OCI-LY3 (cell line): Measurements from ENCODE around the gene ECT2.

Experiments
- H2AFZ ChIP-seq: fragments of 200-600, 300-600 bp; shearing (Covaris generic); 2 replicates; pipeline ENCODE4 v1.6.0; 2014; ENCODE audit warnings: antibody characterized with exemption, low read depth, low read length
- H3K27ac ChIP-seq: fragments of 200-600, 300-600 bp; sonication (generic); 2 replicates; pipeline ENCODE4 v1.5.1; 2014; ENCODE audit warnings: mild to moderate bottlenecking, low read length, moderate library complexity, mixed read lengths
- H3K27me3 ChIP-seq: fragments of 200-600, 300-600 bp; sonication (generic); 2 replicates; pipeline ENCODE4 v1.6.1; 2014; ENCODE audit warnings: low read depth, low read length, mixed read lengths
- H3K36me3 ChIP-seq: fragments of 200-600, 300-600 bp; sonication (generic); replicated peaks from 2 replicates; pipeline ENCODE3; 2014; ENCODE audit warnings: low read depth, low read length, mixed read lengths
- H3K4me1 ChIP-seq: fragments of 300-600, 200-600 bp; sonication (generic); 2 replicates; pipeline ENCODE4 v1.6.1; 2014; ENCODE audit warnings: low read length, mixed read lengths
- H3K4me2 ChIP-seq: fragments of 200-600, 300-600 bp; sonication (generic); 2 replicates; pipeline ENCODE4 v1.6.1; 2014; ENCODE audit warnings: low read length, mixed read lengths
- H3K4me3 ChIP-seq: fragments of 300-600, 200-600 bp; sonication (generic); 2 replicates; pipeline ENCODE4 v1.5.1; 2014; ENCODE audit warnings: antibody characterized with exemption, mild to moderate bottlenecking, low read length, moderate library complexity
- H3K79me2 ChIP-seq: fragments of 300-600, 200-600 bp; shearing (Covaris generic); 2 replicates; pipeline ENCODE4 v1.6.1; 2014; ENCODE audit warnings: mild to moderate bottlenecking, low read length, mixed read lengths
- H3K9ac ChIP-seq: fragments of 300-600, 200-600 bp; shearing (Covaris generic); 2 replicates; pipeline ENCODE4 v1.6.0; 2014; ENCODE audit warnings: mild to moderate bottlenecking, low read length, moderate library complexity
- H3K9me3 ChIP-seq: fragments of 200-600, 300-600 bp; shearing (Covaris generic); 2 replicates; pipeline ENCODE4 v1.6.1; 2014; ENCODE audit warnings: low read length, mixed read lengths; ENCODE audit not compliant: insufficient read depth
- H4K20me1 ChIP-seq: fragments of 200-600, 300-600 bp; sonication (generic); 2 replicates; pipeline ENCODE4 v1.6.1; 2016; ENCODE audit warnings: low read length, mixed read lengths; ENCODE audit not compliant: insufficient read depth
- EZH2phosphoT487 ChIP-seq: fragments of 200-600 bp; shearing (Covaris generic); IDR thresholded peaks from 2 replicates; pipeline ENCODE4 v1.6.1; 2018; ENCODE audit warnings: antibody characterized with exemption, mixed run types, low read depth
- TF ChIP-seq, protein P1 (sequence below): fragments of 200-600, 300-600 bp; sonication (generic); IDR thresholded peaks from 2 replicates; pipeline ENCODE4 v1.5.1; 2014; ENCODE audit warnings: antibody characterized with exemption, low read length, low read depth

Gene ECT2, protein sequence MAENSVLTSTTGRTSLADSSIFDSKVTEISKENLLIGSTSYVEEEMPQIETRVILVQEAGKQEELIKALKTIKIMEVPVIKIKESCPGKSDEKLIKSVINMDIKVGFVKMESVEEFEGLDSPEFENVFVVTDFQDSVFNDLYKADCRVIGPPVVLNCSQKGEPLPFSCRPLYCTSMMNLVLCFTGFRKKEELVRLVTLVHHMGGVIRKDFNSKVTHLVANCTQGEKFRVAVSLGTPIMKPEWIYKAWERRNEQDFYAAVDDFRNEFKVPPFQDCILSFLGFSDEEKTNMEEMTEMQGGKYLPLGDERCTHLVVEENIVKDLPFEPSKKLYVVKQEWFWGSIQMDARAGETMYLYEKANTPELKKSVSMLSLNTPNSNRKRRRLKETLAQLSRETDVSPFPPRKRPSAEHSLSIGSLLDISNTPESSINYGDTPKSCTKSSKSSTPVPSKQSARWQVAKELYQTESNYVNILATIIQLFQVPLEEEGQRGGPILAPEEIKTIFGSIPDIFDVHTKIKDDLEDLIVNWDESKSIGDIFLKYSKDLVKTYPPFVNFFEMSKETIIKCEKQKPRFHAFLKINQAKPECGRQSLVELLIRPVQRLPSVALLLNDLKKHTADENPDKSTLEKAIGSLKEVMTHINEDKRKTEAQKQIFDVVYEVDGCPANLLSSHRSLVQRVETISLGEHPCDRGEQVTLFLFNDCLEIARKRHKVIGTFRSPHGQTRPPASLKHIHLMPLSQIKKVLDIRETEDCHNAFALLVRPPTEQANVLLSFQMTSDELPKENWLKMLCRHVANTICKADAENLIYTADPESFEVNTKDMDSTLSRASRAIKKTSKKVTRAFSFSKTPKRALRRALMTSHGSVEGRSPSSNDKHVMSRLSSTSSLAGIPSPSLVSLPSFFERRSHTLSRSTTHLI

DNA sequence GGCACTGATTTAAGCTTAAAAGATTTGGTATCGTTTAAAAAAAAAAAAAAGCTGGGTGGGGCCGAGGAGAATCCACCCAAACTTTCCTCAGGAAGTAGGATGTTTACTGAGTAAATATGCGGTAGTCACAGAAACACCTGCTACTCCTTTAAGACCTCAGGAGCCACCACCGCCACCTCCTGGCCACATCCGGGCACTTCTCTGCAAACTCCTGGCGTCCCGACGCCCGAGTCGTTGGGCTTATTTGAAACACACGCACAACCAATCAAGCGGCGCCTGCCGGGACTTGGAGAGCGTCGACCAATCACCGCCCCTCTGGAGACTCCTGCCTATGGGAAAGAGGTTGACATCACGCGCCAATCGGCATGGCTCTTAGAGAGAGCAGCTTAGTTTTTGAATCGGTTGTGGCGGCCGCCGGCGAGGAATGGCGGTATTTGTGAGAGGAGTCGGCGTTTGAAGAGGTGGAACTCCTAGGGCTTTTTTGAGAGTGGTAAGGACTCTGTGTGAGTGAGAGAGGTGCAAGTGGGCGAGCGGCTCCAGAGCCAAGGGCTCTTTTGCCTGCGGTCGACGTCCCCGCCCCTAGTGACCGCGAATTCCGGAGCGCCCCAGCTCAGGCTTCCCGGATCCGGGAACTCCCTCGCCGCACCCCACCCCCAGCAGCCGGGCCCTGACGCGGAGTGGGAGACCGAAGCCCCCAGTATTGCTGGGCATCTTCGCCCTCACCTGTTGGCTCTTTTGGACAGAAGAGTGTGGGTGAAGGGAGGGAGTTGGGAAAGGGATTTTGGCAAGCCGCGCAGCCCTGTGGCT, at the start of gene ECT2:
ECT2 (plus strand) TSS at position 359 of the 807 bp plus-strand sequence. CDS start 3,805 bp downstream, outside the sequence.
- Histone ChIP-seq H3K9ac (peak within 1 kb of the TSS; percentile 92), H3K9me3 (no peaks in the 10 kb centered on the region), H3K27ac (peak within 1 kb of the TSS; percentile 67), H4K20me1 (0 out of 2 replicates have a peak, but pooled peaks cover 4% of the 10 kb centered on the region), H3K79me2 (peaks cover 44% of the 10 kb centered on the region), H3K27me3 (no peaks in the 10 kb centered on the region), H2AFZ (peak within 1 kb of the TSS; percentile 96), H3K4me2 (peak within 1 kb of the TSS; percentile 80), H3K4me3 (peak within 1 kb of the TSS; percentile 93), H3K4me1 (peaks cover 14% of the 10 kb centered on the region), H3K36me3 (peaks cover 14% of the 10 kb centered on the region)
- TF ChIP-seq, protein P1, sequence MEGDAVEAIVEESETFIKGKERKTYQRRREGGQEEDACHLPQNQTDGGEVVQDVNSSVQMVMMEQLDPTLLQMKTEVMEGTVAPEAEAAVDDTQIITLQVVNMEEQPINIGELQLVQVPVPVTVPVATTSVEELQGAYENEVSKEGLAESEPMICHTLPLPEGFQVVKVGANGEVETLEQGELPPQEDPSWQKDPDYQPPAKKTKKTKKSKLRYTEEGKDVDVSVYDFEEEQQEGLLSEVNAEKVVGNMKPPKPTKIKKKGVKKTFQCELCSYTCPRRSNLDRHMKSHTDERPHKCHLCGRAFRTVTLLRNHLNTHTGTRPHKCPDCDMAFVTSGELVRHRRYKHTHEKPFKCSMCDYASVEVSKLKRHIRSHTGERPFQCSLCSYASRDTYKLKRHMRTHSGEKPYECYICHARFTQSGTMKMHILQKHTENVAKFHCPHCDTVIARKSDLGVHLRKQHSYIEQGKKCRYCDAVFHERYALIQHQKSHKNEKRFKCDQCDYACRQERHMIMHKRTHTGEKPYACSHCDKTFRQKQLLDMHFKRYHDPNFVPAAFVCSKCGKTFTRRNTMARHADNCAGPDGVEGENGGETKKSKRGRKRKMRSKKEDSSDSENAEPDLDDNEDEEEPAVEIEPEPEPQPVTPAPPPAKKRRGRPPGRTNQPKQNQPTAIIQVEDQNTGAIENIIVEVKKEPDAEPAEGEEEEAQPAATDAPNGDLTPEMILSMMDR: peak; percentile 60
- TF ChIP-seq EZH2phosphoT487: no peak

DNA sequence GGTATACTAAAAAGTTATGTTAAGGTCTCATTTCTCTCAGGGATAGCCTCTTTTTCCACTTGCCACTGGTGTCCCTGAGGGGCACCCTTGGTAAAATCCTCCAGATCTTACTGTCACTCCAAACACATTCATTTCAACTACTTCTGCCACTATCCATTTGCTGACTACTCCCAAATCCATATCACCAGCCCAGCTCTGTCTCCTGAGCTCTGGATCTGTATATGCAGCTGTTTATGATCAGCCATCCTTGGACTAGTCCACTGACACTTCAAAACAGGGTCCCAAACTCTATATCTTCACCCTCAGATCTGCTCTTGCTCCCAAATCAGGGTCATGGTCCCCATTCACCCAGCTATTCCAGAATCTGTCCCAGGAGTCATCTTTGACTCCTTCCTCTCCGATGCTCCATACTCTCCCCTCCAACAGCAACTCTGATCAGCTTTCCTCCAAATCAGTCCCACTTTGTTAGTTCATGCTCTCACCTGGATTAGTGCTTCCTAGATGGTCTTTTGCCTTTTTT, 49.5 kb upstream of the ECT2 start:
- H3K9me3 ChIP-seq: no peaks in the 10 kb centered on the region

DNA sequence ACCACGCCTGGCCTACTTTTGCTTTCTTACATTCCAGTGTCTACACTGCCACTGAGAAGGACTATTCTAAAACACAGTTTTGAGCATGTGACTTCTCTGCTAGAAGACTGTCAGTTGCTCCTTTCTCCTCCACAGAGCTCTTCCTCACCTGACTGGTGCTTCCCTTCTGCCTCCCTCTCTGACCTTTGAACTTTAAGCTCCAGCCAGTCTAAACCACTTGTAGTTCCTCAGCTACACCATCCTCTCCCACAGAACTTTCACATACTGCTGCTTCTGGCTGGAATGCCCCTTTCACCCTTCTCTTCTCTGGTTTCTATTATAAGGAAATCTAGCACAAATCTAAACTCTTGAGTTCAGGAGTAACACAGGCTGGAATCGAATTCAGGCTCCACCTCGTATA, 48.8 kb upstream of the ECT2 start:
- H3K9me3 ChIP-seq: no peaks in the 10 kb centered on the region
- H3K27ac ChIP-seq: no peak overlapping the region
- no peak overlapping the region for H3K9ac ChIP-seq
- no peak overlapping the region for H3K4me2 ChIP-seq
- no peaks in the 10 kb centered on the region for H3K79me2 ChIP-seq
- peaks cover 11% of the 10 kb centered on the region for H3K4me1 ChIP-seq
- H3K27me3 ChIP-seq: no peaks in the 10 kb centered on the region
- TF ChIP-seq EZH2phosphoT487: no peak
- TF ChIP-seq, protein P1: no peak
- H3K36me3 ChIP-seq: no peaks in the 10 kb centered on the region
- no peak overlapping the region for H3K4me3 ChIP-seq
- no peaks in the 10 kb centered on the region for H4K20me1 ChIP-seq
- no peak overlapping the region for H2AFZ ChIP-seq

More for the DNA sequence above, 49.5 kb upstream of the ECT2 start:
- H3K4me3 ChIP-seq: no peak overlapping the region
- H4K20me1 ChIP-seq: no peaks in the 10 kb centered on the region
- no peaks in the 10 kb centered on the region for H3K79me2 ChIP-seq
- H3K9ac ChIP-seq: no peak overlapping the region
- no peak overlapping the region for H2AFZ ChIP-seq
- H3K27me3 ChIP-seq: no peaks in the 10 kb centered on the region
- TF ChIP-seq EZH2phosphoT487: no peak
- TF ChIP-seq, protein P1: no peak
- peaks cover 11% of the 10 kb centered on the region for H3K4me1 ChIP-seq
- no peak overlapping the region for H3K4me2 ChIP-seq
- no peak overlapping the region for H3K27ac ChIP-seq
- no peaks in the 10 kb centered on the region for H3K36me3 ChIP-seq
